Upper lobe of left lung (tissue), 6 donors: ENCODE data around the gene ANKMY1. TPM values are rescaled to one million over a fixed set of nuclear protein-coding genes. Genes with fewer than 3 reads are reported as not detected.

ENCODE experiments used
- ATAC-seq, 2 donors: fragments of 200-7000 bp; cut with Tn5 transposase; one replicate each; pipeline ENCODE4 v1.9.1; 2022; ENCODE audit warnings: mild to moderate bottlenecking in 2 of 2, moderate library complexity in 2 of 2; ENCODE audit not compliant: low FRiP score in 2 of 2
- DNase-seq, 2 donors: peaks; one replicate each; pipeline ENCODE4 v3.0.0-alpha.2; 2019 to 2020
- H3K27ac ChIP-seq, 4 donors: fragments of 200-600 bp; sonication (generic); one replicate each; pipeline ENCODE4 v1.5.1; 2016 to 2019
- H3K27me3 ChIP-seq, 4 donors: fragments of 200-600 bp; sonication (generic); one replicate each; pipeline ENCODE4 v1.5.1; 2017 to 2019
- H3K36me3 ChIP-seq, 4 donors: fragments of 200-600 bp; sonication (generic); one replicate each; pipeline ENCODE4 v1.5.1; 2016 to 2019
- H3K4me1 ChIP-seq, 4 donors: fragments of 200-600 bp; sonication (generic); one replicate each; pipeline ENCODE4 v1.5.1; 2018 to 2019
- H3K4me3 ChIP-seq, 4 donors: fragments of 200-600 bp; sonication (generic); one replicate each; pipeline ENCODE4 v1.5.1; 2017 to 2019; ENCODE audit warnings: mild to moderate bottlenecking in 2 of 4, moderate library complexity in 1 of 4
- H3K9me3 ChIP-seq, 4 donors: fragments of 200-600 bp; sonication (generic); one replicate each; pipeline ENCODE4 v1.5.1; 2018 to 2019
- CTCF ChIP-seq, 6 experiments: fragments of 450-650 bp in 4 of 6; fragments of 200-600 bp in 2 of 6; sonication (generic) in 2 of 6; IDR thresholded peaks; one replicate each; pipeline ENCODE4 v1.5.1; 2016 to 2019; ENCODE audit warnings: antibody characterized with exemption in 6 of 6
- EP300 ChIP-seq, 4 donors: sonication (generic); formaldehyde crosslinking; IDR thresholded peaks; one replicate each; pipeline ENCODE4 v1.5.1; 2017; ENCODE audit warnings: antibody characterized with exemption in 4 of 4, control low read depth in 2 of 4
- POLR2A ChIP-seq, 4 donors: fragments of 450-650 bp; IDR thresholded peaks; one replicate each; pipeline ENCODE4 v1.5.1; 2016 to 2017; ENCODE audit warnings: antibody characterized with exemption in 4 of 4, mild to moderate bottlenecking in 2 of 4
- POLR2AphosphoS5 ChIP-seq, 2 donors: sonication (generic); formaldehyde crosslinking; IDR thresholded peaks; one replicate each; pipeline ENCODE4 v1.5.1; 2017; ENCODE audit warnings: antibody characterized with exemption in 2 of 2
- WGBS, 2 donors: methylation state at CpG; one replicate each; pipeline ENCODE4 v1.1.5; 2017 to 2018; 5-methylcytosine and 5-hydroxymethylcytosine counted together
- total RNA-seq, 6 donors: library from RNA; depleted of rRNA in 4 of 6; stranded (reverse); fragments of >200 nt in 4 of 6; gene quantifications; one replicate each; pipeline versions ENCODE4 v1.1.0 to v1.2.1, GENCODE V29; 2016 to 2021
- donor health status: DM: no; HTN: no; CAD: no; lungs with moderate emphysema.
- donor health status: DM: no; HTN: yes; CAD: no; lungs with severe emphysema.

ANKMY1 gene
- total RNA-seq, 6 donors from 2014 or later = 23.7 to 97.4 (median 26.9) TPM

- TF ChIP-seq EP300 (IDR thresholded peaks at IDR 0.05) = no peak
- TF ChIP-seq POLR2A (IDR thresholded peaks at IDR 0.05) = no peak
- TF ChIP-seq CTCF (IDR thresholded peaks at IDR 0.05) = no peak
- no peak for TF ChIP-seq POLR2AphosphoS5 (IDR thresholded peaks at IDR 0.05)
- Histone ChIP-seq H3K4me3 (no peak overlapping the region), H3K9me3 (no peaks in the 10 kb centered on the region), H3K4me1 (no peaks in the 10 kb centered on the region), H3K27me3 (no peaks in the 10 kb centered on the region), H3K27ac (no peak overlapping the region), H3K36me3 (no peaks in the 10 kb centered on the region)
- WGBS, 2 donors = 80 to 100% methylated on average over 1 to 2 of the region's 16 CpGs
- ATAC-seq (no peak), DNase-seq (peak in 1 of 2 donors; percentile 68)
These were observed 113.3 kb downstream of the ANKMY1 start for GRCh38 chr2:240444464-240444863.

- DNase-seq (peak in 1 of 2 donors; percentile 79), ATAC-seq (no peak)
- no peak overlapping the region for H3K4me3 ChIP-seq
- H3K27me3 ChIP-seq = no peaks in the 10 kb centered on the region
- no peaks in the 10 kb centered on the region for H3K9me3 ChIP-seq
- H3K27ac ChIP-seq = no peak overlapping the region
- no peak for TF ChIP-seq CTCF (IDR thresholded peaks at IDR 0.05)
- TF ChIP-seq POLR2A (IDR thresholded peaks at IDR 0.05) = no peak
- TF ChIP-seq EP300 (IDR thresholded peaks at IDR 0.05) = no peak
- TF ChIP-seq POLR2AphosphoS5 (IDR thresholded peaks at IDR 0.05) = no peak
- WGBS, 2 donors = 90% methylated on average over 14 of the region's 17 CpGs; no CpG with 5 or more reads in 1 of the 2 donors
- no peaks in the 10 kb centered on the region for H3K36me3 ChIP-seq
- H3K4me1 ChIP-seq = no peaks in the 10 kb centered on the region
These were observed 113.9 kb downstream of the ANKMY1 start for GRCh38 chr2:240443891-240444301.

GRCh38 chr2:240442891-240443715 lies 114.7 kb downstream of the ANKMY1 start:
- Histone ChIP-seq H3K27me3 (no peaks in the 10 kb centered on the region), H3K9me3 (no peaks in the 10 kb centered on the region), H3K4me1 (peaks cover 0 to 2% (median 0%) of the 10 kb centered on the region in 4 donors), H3K4me3 (no peak overlapping the region), H3K36me3 (no peaks in the 10 kb centered on the region), H3K27ac (no peak overlapping the region)
- 85 to 86% methylated on average over 5 to 23 of the region's 25 CpGs for WGBS, 2 donors
- DNase-seq (peak in 1 of 2 donors; percentile 80), ATAC-seq (no peak)
- TF ChIP-seq POLR2AphosphoS5 (IDR thresholded peaks at IDR 0.05) (no peak), EP300 (IDR thresholded peaks at IDR 0.05) (no peak), CTCF (IDR thresholded peaks at IDR 0.05) (no peak), POLR2A (IDR thresholded peaks at IDR 0.05) (no peak)

- WGBS, 2 donors = 78 to 89% methylated on average over 10 to 15 of the region's 17 CpGs
- Histone ChIP-seq H3K9me3 (no peaks in the 10 kb centered on the region), H3K4me3 (no peak overlapping the region), H3K27ac (no peak overlapping the region), H3K36me3 (no peaks in the 10 kb centered on the region), H3K27me3 (no peaks in the 10 kb centered on the region), H3K4me1 (peaks cover under 1 to 13% (median 5%) of the 10 kb centered on the region in 4 donors)
- DNase-seq (peak in 1 of 2 donors; percentile 80), ATAC-seq (no peak)
- TF ChIP-seq POLR2AphosphoS5 (IDR thresholded peaks at IDR 0.05) (no peak), CTCF (IDR thresholded peaks at IDR 0.05) (no peak), EP300 (IDR thresholded peaks at IDR 0.05) (no peak), POLR2A (IDR thresholded peaks at IDR 0.05) (no peak)
These were observed 115.8 kb downstream of the ANKMY1 start for GRCh38 chr2:240441993-240442411.
